ENCODE results near the gene PMFBP1.

- TF ChIP-seq, protein P1, sequence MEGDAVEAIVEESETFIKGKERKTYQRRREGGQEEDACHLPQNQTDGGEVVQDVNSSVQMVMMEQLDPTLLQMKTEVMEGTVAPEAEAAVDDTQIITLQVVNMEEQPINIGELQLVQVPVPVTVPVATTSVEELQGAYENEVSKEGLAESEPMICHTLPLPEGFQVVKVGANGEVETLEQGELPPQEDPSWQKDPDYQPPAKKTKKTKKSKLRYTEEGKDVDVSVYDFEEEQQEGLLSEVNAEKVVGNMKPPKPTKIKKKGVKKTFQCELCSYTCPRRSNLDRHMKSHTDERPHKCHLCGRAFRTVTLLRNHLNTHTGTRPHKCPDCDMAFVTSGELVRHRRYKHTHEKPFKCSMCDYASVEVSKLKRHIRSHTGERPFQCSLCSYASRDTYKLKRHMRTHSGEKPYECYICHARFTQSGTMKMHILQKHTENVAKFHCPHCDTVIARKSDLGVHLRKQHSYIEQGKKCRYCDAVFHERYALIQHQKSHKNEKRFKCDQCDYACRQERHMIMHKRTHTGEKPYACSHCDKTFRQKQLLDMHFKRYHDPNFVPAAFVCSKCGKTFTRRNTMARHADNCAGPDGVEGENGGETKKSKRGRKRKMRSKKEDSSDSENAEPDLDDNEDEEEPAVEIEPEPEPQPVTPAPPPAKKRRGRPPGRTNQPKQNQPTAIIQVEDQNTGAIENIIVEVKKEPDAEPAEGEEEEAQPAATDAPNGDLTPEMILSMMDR (IDR thresholded peaks at IDR 0.05) = no peak
- TF ChIP-seq POLR2A (IDR thresholded peaks at IDR 0.05) (no peak), EP300 (IDR thresholded peaks at IDR 0.05) (no peak)
Measured at GRCh38 chr16:72173997-72174396, 2.0 kb upstream of the PMFBP1 start.
